ENCODE results near the gene ICAM5.

Gene ICAM5

DNA sequence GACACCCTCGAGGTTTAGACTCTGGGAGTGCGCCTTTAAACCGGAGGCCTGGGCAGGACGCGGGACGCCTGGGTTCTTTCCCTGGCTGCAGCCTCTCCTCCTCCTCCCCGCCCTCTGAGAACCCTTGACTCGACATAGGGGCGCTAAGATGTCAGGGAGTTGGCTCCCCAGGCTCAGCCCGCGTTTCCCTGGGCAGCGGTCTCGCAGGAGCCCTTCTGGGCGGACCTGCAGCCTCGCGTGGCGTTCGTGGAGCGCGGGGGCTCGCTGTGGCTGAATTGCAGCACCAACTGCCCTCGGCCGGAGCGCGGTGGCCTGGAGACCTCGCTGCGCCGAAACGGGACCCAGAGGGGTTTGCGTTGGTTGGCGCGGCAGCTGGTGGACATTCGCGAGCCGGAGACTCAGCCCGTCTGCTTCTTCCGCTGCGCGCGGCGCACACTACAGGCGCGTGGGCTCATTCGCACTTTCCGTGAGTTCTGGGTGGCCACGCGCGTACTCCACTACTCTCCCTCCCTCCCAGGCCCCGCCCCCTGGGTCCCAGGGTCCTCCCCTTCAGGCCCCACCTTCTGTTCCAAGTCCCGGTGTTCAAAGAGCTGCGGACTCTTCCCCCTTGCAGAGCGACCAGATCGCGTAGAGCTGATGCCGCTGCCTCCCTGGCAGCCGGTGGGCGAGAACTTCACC, 1.3 kb downstream of the ICAM5 start:
- peak in 1 of 3 donors; percentile 44 for DNase-seq (ENCODE audit: low read depth in 3 of 3)

GRCh38 chr19:10291554-10292205, 1.9 kb downstream of the ICAM5 start:
- DNase-seq (ENCODE audit: low read depth in 3 of 3): no peak

DNA sequence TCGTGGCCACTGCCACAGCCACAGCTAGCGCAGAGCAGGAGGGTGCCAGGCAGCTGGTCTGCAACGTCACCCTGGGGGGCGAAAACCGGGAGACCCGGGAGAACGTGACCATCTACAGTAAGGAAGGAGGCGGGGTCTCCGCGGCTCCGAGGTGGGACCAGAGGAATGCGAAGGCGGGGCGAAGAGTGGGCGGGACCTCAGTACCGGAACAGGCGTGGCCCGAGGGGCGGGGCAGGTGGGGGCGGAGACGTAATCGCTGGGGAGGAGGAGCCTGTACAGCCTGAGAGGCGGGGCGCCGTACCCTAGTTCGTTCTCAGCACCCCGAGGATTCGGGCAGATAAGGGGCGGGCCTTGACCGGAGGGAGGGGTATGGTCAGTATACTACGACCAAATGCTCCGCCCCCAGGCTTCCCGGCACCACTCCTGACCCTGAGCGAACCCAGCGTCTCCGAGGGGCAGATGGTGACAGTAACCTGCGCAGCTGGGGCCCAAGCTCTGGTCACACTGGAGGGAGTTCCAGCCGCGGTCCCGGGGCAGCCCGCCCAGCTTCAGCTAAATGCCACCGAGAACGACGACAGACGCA, 2.5 kb downstream of the ICAM5 start:
- peak; percentile 67 to 82 (median 69) for DNase-seq (ENCODE audit: low read depth in 3 of 3)

DNA sequence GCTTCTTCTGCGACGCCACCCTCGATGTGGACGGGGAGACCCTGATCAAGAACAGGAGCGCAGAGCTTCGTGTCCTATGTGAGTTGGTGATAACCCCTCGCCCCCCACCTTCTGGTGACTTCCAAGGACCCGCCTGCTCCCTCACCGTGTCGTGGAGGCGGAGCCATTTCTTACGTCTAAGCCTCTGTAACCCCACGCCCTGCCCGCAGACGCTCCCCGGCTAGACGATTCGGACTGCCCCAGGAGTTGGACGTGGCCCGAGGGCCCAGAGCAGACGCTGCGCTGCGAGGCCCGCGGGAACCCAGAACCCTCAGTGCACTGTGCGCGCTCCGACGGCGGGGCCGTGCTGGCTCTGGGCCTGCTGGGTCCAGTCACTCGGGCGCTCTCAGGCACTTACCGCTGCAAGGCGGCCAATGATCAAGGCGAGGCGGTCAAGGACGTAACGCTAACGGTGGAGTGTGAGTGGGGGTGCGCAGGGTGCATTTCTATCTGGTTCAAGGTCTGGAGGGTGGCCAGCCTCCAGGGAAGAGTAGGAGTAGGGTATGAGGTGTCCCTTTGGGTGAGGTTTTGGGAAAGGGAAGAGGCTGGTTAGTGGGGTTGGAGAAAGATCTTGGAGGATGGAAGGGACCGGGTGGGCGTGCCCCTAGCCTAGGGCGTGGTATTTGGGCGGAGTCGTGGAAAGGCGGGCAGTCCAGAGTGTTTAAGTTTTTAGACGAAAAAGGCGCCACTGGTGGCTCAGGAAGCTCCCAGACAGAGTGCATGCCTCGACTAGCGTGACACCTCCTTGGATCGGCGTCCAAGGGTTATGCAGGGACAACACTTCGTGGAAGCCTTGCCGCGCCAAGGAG, 3.3 kb downstream of the ICAM5 start:
- DNase-seq (ENCODE audit: low read depth in 3 of 3): no peak

DNA sequence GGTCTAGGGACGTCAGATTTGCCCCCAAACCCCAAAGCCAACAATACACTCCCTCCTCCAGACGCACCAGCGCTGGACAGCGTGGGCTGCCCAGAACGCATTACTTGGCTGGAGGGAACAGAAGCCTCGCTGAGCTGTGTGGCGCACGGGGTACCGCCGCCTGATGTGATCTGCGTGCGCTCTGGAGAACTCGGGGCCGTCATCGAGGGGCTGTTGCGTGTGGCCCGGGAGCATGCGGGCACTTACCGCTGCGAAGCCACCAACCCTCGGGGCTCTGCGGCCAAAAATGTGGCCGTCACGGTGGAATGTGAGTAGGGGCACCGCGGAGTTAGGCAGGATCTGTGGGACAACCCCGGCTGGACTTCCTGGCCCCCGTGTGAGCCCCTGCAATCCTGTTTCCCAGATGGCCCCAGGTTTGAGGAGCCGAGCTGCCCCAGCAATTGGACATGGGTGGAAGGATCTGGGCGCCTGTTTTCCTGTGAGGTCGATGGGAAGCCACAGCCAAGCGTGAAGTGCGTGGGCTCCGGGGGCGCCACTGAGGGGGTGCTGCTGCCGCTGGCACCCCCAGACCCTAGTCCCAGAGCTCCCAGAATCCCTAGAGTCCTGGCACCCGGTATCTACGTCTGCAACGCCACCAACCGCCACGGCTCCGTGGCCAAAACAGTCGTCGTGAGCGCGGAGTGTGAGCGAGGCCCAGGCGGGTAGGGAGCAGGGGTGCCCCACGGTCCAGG, 4.0 kb downstream of the ICAM5 start:
- no peak for DNase-seq (ENCODE audit: low read depth in 3 of 3)

DNA sequence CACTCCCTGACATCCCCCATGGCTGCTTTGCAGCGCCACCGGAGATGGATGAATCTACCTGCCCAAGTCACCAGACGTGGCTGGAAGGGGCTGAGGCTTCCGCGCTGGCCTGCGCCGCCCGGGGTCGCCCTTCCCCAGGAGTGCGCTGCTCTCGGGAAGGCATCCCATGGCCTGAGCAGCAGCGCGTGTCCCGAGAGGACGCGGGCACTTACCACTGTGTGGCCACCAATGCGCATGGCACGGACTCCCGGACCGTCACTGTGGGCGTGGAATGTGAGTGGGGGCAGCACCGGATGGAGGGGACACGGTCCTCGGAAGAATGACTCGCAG, 4.6 kb downstream of the ICAM5 start:
- DNase-seq (ENCODE audit: low read depth in 3 of 3): no peak

DNA sequence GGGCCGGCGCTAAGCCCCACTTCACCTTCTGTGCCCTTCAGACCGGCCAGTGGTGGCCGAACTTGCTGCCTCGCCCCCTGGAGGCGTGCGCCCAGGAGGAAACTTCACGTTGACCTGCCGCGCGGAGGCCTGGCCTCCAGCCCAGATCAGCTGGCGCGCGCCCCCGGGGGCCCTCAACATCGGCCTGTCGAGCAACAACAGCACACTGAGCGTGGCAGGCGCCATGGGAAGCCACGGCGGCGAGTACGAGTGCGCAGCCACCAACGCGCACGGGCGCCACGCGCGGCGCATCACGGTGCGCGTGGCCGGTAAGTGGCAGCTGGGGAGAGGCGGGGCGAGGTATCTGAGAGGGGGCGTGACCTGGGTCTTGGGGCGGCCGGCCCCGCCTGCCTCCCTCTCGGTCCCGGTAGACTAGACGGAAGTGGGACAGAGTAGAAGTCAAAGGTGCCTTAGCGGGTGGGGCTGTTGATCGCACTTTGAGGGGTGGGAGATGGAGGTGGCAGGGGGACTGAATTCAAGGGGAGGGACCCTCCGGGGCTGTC, 5.6 kb downstream of the ICAM5 start:
- peak in 1 of 3 donors; percentile 50 for DNase-seq (ENCODE audit: low read depth in 3 of 3)

DNA sequence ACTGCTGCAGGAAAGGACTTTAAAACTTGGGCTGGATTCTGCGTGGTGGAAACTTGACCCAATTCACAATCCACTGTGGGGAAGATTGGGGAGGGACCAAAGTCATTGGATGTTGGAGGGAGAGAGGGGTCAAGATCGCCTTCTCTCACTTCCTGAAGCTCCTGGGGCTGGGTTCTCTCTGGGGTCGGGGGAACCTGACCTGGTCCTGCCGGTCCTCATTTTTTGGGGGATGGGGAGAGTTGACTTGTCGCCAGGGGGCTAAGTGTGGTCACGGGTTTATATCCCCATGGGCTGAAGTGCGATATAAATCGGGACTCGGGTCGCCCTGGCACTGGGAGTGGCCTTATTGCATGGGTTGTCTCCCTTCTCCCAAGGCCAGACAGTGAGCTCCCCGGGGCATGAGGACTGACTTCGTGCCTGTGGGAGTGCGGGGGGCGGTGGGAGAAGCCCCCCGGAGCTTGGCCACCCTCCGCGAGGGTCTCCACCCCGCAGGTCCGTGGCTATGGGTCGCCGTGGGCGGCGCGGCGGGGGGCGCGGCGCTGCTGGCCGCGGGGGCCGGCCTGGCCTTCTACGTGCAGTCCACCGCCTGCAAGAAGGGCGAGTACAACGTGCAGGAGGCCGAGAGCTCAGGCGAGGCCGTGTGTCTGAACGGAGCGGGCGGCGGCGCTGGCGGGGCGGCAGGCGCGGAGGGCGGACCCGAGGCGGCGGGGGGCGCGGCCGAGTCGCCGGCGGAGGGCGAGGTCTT, 6.3 kb downstream of the ICAM5 start:
- no peak for DNase-seq (ENCODE audit: low read depth in 3 of 3)

- no peak for DNase-seq (ENCODE audit: low read depth in 3 of 3)
Observed at GRCh38 chr19:10299545-10300458, 10.1 kb downstream of the ICAM5 start.

GRCh38 chr19:10305139-10305806, 15.5 kb downstream of the ICAM5 start:
- no peak for DNase-seq (ENCODE audit: low read depth in 3 of 3)

DNA sequence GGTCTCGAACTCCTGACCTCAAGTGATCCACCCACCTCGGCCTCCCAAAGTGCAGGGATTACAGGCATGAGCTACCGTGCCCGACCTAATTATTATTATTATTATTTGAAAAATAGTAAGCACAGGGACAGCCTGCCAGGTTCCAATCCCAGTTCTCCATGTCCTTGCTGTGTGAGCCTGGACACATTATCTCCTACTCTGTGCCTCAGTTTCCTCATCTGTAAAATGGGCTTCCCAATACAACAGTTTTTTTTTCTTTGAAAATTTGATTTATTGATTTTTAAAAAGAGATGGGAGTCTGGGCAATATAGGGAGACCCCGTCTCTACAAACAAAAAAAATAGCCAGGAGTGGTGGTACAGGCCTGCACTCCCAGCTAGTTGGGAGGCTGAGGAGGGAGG, 16.6 kb downstream of the ICAM5 start:
- no peak for DNase-seq (ENCODE audit: low read depth in 3 of 3)

- no peak for DNase-seq (ENCODE audit: low read depth in 3 of 3)
Observed at GRCh38 chr19:10309423-10309822, 19.7 kb downstream of the ICAM5 start, which contains the start of gene ZGLP1. Gene ZGLP1, minus strand, starts transcription at chr19:10309815.

GRCh38 chr19:10315335-10316214, 25.8 kb downstream of the ICAM5 start, which contains the start of gene FDX2:
Gene FDX2, minus strand, starts transcription at chr19:10316015. Its CDS starts 19 bp downstream, at chr19:10315996.
- peak; percentile 81 to 89 (median 88) for DNase-seq (ENCODE audit: low read depth in 3 of 3)

DNA sequence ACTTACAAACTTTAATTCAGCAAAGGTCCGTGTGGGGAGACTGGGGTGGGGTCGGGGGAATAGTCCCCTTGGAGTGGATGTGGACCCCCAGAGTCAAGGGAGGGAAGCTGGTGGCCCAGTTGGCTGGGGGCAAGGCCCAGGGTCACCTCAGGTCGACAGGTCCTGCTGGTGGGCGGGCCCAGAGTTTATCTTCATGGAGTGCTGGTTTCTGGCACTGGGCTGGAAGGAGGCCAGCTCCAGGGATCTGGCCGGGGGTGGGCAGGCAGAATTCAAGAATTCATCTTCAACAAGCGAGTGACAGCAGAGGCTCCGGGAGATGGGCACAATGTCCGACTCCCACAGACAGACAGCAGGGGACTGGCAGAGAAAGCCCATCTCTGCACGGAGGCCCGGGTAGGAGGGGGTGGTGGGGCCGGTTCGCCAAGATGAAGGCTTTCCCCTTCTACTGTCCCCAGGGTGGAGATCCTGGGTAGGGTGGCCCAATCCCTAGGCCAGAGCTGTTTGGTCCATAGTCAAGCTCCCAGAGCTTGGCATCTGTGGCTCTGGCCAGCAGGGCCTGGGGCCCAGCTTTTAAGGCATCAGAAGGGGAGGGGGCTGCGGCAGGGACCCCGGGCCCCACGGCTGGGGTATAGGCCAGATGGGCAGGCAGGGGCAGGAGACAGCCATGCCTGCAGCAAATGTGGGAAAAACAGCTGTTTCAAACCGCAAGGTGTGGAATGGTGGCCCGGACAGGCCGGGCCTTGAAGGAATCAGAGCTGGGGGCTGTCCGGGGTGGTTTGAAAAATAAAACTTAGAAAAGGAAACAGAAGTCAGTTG, 26.7 kb downstream of the ICAM5 start:
- no peak for DNase-seq (ENCODE audit: low read depth in 3 of 3)

DNA sequence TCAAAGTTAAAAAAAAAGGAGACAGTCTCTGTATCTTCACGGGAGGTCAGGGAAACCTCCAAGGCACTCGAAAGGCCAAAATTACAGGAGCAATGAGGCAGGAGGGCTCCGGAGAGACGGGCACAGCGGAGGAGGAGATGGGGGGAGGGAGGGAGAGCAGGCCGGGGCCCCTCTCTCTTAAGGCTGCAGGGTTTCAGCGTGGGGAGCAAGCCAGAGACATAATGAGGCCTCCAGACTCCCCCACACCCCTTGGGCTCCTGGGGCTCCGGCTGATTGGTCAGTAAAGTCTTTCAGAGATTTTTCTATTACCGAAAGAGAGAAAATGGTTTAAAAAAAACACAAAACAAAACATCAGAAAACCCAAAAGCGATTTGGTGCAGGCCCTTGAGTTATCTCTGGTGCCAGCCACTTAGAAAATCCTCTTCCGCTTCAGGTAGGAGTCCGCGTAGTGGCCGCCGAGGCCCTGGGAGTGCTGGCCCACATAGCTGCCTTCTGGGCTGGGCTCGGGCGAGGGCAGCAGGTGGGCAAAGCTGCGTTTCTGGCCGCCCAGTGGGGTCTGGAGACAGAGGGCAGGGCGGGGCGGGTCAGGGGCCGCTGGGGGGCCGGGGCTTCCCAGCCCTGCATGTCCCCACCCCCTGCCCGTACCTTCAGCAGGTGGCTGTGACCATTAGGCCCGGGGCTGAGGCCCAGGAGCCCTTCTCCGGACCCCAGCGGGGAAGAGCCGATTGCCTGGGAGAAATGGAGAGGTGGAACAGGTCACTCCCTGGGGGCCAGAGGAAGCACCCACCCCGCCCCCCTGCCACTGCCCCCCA, 27.5 kb downstream of the ICAM5 start:
- DNase-seq (ENCODE audit: low read depth in 3 of 3): no peak

DNA sequence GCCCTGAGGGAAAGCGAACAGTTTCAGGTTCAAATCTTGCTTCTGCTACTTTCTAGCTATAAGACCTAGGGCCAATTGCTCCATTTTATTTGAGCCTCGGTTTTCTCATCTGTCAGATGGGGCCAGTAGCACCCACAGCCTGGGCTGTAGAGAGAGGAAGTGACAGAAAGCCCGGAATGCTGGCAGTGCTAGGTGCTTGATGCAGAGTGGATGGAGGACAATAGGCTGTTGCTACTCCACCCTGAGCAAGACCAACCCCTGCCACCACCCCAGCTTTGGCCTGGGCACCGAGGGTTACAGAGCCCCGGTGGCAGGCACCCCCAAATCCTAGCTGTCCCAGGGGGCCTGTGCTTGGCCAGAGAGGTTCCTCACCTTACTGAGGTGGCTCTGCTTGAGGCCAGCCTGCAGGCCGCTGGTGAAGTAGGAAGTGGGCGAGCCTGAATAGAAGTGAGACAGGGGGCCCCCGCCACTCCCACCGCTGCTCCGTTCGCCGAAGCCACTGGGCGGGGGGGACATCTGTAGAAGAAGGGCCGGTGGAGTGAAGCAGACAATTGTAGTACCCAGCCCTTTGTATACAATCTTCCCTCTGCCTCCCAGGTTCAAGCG, 28.2 kb downstream of the ICAM5 start:
- DNase-seq (ENCODE audit: low read depth in 3 of 3): no peak

Data from stimulated activated CD4-positive, alpha-beta T cell treated with anti-CD3 and anti-CD28 coated beads, TNF-alpha, amount 100 ng/mL, for 48 hours (primary cell).